HepG2 (cell line): ENCODE measurements around the gene AP1S3. TPM values are rescaled to one million over a fixed set of nuclear protein-coding genes. Genes with fewer than 3 reads are reported as not detected.

Experiments
- PPARG ChIP-seq: conservative IDR thresholded peaks from 2 replicates; pipeline ENCODE4 v1.6.1; 2016; ENCODE audit warnings: missing biosample characterization, missing genetic modification reagents
- ZNF747 ChIP-seq: sonication (generic); formaldehyde crosslinking; IDR thresholded peaks from 2 replicates; pipeline ENCODE4 v1.8.1; 2023; ENCODE audit warnings: missing genetic modification reagents, mild to moderate bottlenecking, borderline replicate concordance
- polyA plus RNA-seq, 8 experiments: library from polyadenylated mRNA; depleted of rRNA in 3 of 8; stranded (reverse) in 7 of 8; unstranded in 1 of 8; fragments of >200 nt; fragmentation: Illumina TruSeq in 4 of 8; extraction: Trizol in 4 of 8; gene quantifications; 2 replicates each; pipeline versions ENCODE4 v1.2.1 to v1.2.3, GENCODE V29; 2011 to 2016; ENCODE audit warnings: low read depth in 4 of 8, missing spikeins in 1 of 8, mixed read lengths in 1 of 8; ENCODE audit not compliant: insufficient read depth in 1 of 8
- total RNA-seq, 5 experiments: library from RNA; depleted of rRNA; stranded (reverse); fragments of >200 nt; fragmentation: Illumina TruSeq; extraction: Trizol; gene quantifications; 2 replicates each; pipeline ENCODE4 v1.2.3, GENCODE V29; 2016; ENCODE audit warnings: low read depth in 1 of 5
- TF ChIP-seq, protein P1 (sequence below): sonication (generic); formaldehyde crosslinking; IDR thresholded peaks from 2 replicates; pipeline ENCODE4 v1.5.0; 2020; ENCODE audit warnings: missing genetic modification reagents
- TF ChIP-seq, protein P2 (sequence below): sonication (generic); formaldehyde crosslinking; IDR thresholded peaks from 2 replicates; pipeline ENCODE4 v1.4.0; 2020; ENCODE audit warnings: missing genetic modification reagents; ENCODE audit errors: not compliant biosample characterization
- TF ChIP-seq, protein P3 (sequence below): sonication (generic); formaldehyde crosslinking; IDR thresholded peaks from 2 replicates; pipeline ENCODE4 v1.4.0; 2020; ENCODE audit warnings: missing genetic modification reagents, borderline replicate concordance

The AP1S3 gene
- total and polyA plus RNA-seq, 2 of the 13 experiments (the other 11 are each of a cell fraction or from before 2014, with no cell fraction given) = 3.0 to 16.3 TPM

DNA sequence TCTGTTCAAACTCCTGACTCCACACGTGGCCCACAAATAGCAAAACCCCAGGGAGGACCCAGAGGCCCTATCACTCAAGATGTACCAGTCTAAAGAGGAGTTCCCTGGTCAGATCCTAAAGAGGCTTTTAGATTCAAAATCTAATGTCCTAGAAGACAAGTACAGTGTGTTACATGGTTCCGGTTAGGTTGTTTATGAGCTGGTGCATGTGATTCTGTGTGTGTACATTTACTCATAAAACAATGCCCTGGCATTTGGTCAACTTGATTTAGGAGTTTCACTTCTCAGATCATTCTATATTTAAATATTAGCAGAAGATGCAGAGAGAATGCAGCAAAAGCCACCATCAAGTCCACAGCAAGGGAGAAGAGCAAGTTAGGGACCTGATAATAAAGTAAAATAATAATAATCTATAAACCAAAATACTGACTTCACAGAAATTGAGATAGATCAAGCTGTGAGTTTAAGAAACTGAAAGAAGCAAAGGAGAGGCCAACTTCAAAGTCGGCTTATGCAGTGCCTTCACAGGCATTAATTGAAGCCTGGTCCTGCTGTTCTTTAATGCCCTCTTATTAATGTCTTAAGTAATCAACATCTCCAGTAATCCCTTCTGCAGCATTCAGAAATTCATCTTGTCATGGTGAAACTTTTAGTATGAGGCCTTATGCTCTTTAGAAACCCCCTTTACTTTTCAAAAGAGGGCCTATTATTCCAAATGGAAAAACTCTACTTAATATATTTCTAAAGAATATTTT is 4.2 kb upstream of the AP1S3 start (continued):
- TF ChIP-seq ZNF747 (CRISPR knock-in tag) (no peak), PPARG (CRISPR knock-in tag) (no peak)
- TF ChIP-seq, protein P1, sequence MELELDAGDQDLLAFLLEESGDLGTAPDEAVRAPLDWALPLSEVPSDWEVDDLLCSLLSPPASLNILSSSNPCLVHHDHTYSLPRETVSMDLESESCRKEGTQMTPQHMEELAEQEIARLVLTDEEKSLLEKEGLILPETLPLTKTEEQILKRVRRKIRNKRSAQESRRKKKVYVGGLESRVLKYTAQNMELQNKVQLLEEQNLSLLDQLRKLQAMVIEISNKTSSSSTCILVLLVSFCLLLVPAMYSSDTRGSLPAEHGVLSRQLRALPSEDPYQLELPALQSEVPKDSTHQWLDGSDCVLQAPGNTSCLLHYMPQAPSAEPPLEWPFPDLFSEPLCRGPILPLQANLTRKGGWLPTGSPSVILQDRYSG = no peak
- TF ChIP-seq, protein P2, sequence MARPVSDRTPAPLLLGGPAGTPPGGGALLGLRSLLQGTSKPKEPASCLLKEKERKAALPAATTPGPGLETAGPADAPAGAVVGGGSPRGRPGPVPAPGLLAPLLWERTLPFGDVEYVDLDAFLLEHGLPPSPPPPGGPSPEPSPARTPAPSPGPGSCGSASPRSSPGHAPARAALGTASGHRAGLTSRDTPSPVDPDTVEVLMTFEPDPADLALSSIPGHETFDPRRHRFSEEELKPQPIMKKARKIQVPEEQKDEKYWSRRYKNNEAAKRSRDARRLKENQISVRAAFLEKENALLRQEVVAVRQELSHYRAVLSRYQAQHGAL (CRISPR knock-in tag) = no peak
- TF ChIP-seq, protein P3, sequence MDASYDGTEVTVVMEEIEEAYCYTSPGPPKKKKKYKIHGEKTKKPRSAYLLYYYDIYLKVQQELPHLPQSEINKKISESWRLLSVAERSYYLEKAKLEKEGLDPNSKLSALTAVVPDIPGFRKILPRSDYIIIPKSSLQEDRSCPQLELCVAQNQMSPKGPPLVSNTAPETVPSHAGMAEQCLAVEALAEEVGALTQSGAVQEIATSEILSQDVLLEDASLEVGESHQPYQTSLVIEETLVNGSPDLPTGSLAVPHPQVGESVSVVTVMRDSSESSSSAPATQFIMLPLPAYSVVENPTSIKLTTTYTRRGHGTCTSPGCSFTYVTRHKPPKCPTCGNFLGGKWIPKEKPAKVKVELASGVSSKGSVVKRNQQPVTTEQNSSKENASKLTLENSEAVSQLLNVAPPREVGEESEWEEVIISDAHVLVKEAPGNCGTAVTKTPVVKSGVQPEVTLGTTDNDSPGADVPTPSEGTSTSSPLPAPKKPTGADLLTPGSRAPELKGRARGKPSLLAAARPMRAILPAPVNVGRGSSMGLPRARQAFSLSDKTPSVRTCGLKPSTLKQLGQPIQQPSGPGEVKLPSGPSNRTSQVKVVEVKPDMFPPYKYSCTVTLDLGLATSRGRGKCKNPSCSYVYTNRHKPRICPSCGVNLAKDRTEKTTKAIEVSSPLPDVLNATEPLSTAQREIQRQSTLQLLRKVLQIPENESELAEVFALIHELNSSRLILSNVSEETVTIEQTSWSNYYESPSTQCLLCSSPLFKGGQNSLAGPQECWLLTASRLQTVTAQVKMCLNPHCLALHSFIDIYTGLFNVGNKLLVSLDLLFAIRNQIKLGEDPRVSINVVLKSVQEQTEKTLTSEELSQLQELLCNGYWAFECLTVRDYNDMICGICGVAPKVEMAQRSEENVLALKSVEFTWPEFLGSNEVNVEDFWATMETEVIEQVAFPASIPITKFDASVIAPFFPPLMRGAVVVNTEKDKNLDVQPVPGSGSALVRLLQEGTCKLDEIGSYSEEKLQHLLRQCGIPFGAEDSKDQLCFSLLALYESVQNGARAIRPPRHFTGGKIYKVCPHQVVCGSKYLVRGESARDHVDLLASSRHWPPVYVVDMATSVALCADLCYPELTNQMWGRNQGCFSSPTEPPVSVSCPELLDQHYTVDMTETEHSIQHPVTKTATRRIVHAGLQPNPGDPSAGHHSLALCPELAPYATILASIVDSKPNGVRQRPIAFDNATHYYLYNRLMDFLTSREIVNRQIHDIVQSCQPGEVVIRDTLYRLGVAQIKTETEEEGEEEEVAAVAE (CRISPR knock-in tag) = no peak
- TF ChIP-seq, all 625 proteins: peak for 0
